ENCODE results near the gene FEZ2. TPM values are rescaled to one million over a fixed set of nuclear protein-coding genes. Genes with fewer than 3 reads are reported as not detected.
A peak's percentile ranks its signal among the peaks of the same experiment; 100 is the strongest.

The FEZ2 gene
- total RNA-seq, 1 experiment from 2014 or later, result 52.6 TPM

DNA sequence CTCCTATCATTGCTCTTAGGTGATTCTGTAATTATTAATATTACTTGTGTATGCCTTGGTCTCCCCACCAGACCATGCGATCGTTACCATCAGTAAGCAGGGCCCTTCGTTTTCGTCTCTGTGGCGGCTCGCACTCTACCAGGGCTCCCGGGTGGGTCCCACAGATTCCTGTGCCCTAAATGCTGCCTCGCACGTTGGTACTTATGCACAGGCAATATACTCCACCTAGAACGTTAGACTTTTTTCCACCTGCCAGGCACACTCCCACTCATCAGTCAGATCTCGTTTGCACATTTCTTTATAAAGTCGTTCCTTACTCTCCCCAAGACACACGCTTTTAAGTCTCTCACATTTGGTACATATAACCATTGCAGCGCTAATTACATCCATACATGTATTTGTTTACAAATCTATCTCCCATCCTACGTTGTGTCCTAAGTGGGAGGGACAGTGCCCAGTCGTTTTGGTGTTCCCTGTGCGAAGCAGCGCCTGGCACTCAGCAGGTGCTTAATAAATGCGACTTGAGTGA is 901 bp downstream of the FEZ2 start:
- Histone ChIP-seq H3K9ac (ENCODE audit: low read length) (peak overlapping the region; percentile 79), H3K27ac (ENCODE audit: low read length) (peak overlapping the region; percentile 43), H2AFZ (ENCODE audit: low read length) (peak overlapping the region; percentile 86), H3K4me2 (ENCODE audit: low read length) (peak overlapping the region; percentile 78), H3K9me2 (replicated peaks; ENCODE audit: low read length) (no peaks in the 10 kb centered on the region), H3K36me3 (ENCODE audit: low read depth, low read length) (peaks cover 7% of the 10 kb centered on the region), H3K9me3 (ENCODE audit: low read length) (no peaks in the 10 kb centered on the region), H3K27me3 (ENCODE audit: low read length) (no peaks in the 10 kb centered on the region), H3K4me1 (ENCODE audit: insufficient read depth, low read length) (peaks cover 20% of the 10 kb centered on the region), H3F3A (ENCODE audit: low read length, unreplicated experiment) (no peaks in the 10 kb centered on the region), H4K20me1 (ENCODE audit: low read length) (no peaks in the 10 kb centered on the region), H3K4me3 (ENCODE audit: low read length) (peak overlapping the region; percentile 89), H3K79me2 (ENCODE audit: low read length) (peaks cover 50% of the 10 kb centered on the region)
- DNase-seq (no peak), ATAC-seq (no peak)
- intact Hi-C loops (cut with micrococcal nuclease), result loop anchor here (1.0 to 5.0 kb wide), 2 partner anchors 29 to 65 kb away; no protein-coding TSS in a partner anchor
- TSS peak; percentile 71 for BruUV-seq (replicated peaks)
- ChIA-PET CTCF (no interaction called here), POLR2A (ENCODE audit: unreplicated experiment) (interaction anchor here (0.8 kb wide), 1 partner anchor 35 kb away, joined by 3 read pairs; no protein-coding TSS in a partner anchor)
- TF ChIP-seq EZH2 (IDR thresholded peaks at IDR 0.05; ENCODE audit: low read length, unreplicated experiment) (no peak), EZH2phosphoT487 (IDR thresholded peaks at IDR 0.05; ENCODE audit: borderline replicate concordance, low read length) (no peak), CTCF (conservative IDR thresholded peaks at IDR 0.05; ENCODE audit: low read depth, low read length) (no peak)

- Histone ChIP-seq H3K4me1 (ENCODE audit: insufficient read depth, low read length) (peaks cover 20% of the 10 kb centered on the region), H3K4me3 (ENCODE audit: low read length) (peak overlapping the region; percentile 89), H3F3A (ENCODE audit: low read length, unreplicated experiment) (no peaks in the 10 kb centered on the region), H3K9ac (ENCODE audit: low read length) (no peak overlapping the region), H3K27ac (ENCODE audit: low read length) (no peak overlapping the region), H3K27me3 (ENCODE audit: low read length) (no peaks in the 10 kb centered on the region), H3K79me2 (ENCODE audit: low read length) (peaks cover 56% of the 10 kb centered on the region), H3K36me3 (ENCODE audit: low read depth, low read length) (peaks cover 7% of the 10 kb centered on the region), H3K9me3 (ENCODE audit: low read length) (no peaks in the 10 kb centered on the region), H4K20me1 (ENCODE audit: low read length) (no peaks in the 10 kb centered on the region), H3K4me2 (ENCODE audit: low read length) (peak overlapping the region; percentile 78), H2AFZ (ENCODE audit: low read length) (no peak overlapping the region), H3K9me2 (replicated peaks; ENCODE audit: low read length) (no peaks in the 10 kb centered on the region)
- intact Hi-C loops (cut with micrococcal nuclease), result loop anchor here (5.0 kb wide), 1 partner anchor 66 kb away; no protein-coding TSS in a partner anchor
- CTCF ChIA-PET, result no interaction called here
- no peak for DNase-seq
- BruUV-seq (replicated peaks), result no TSS peak
- ATAC-seq, result no peak
- TF ChIP-seq CTCF (conservative IDR thresholded peaks at IDR 0.05; ENCODE audit: low read depth, low read length), result no peak
- no peak for TF ChIP-seq EZH2 (IDR thresholded peaks at IDR 0.05; ENCODE audit: low read length, unreplicated experiment)
- TF ChIP-seq EZH2phosphoT487 (IDR thresholded peaks at IDR 0.05; ENCODE audit: borderline replicate concordance, low read length), result no peak
- POLR2A ChIA-PET (ENCODE audit: unreplicated experiment), result no interaction called here
Observed at GRCh38 chr2:36596397-36596796, 1.6 kb downstream of the FEZ2 start.

DNA sequence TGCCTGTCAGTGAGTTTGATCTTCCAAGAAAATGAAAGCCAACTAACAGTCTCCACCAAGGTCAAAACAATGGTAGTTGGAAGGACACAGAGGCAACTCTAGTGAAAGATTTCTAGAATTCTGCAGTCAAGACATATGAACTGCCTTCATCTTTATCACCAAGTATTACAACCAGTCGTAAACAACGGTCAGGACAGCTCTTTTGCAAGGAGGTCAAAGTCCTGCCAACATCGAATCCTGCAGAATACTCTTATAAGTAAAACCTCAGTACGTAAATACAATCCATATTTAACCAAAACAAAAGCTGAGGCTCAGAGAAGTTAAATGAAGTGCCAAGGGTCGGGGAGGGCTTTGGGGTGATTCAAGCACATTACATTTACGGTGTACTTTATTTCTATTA is 3.1 kb downstream of the FEZ2 start:
- Histone ChIP-seq H3K4me3 (ENCODE audit: low read length) (no peak overlapping the region), H2AFZ (ENCODE audit: low read length) (no peak overlapping the region), H3K36me3 (ENCODE audit: low read depth, low read length) (peaks cover 9% of the 10 kb centered on the region), H3K4me1 (ENCODE audit: insufficient read depth, low read length) (peaks cover 20% of the 10 kb centered on the region), H3K4me2 (ENCODE audit: low read length) (no peak overlapping the region), H3F3A (ENCODE audit: low read length, unreplicated experiment) (no peaks in the 10 kb centered on the region), H3K9me3 (ENCODE audit: low read length) (no peaks in the 10 kb centered on the region), H3K79me2 (ENCODE audit: low read length) (peaks cover 72% of the 10 kb centered on the region), H3K9me2 (replicated peaks; ENCODE audit: low read length) (no peaks in the 10 kb centered on the region), H3K27me3 (ENCODE audit: low read length) (no peaks in the 10 kb centered on the region), H4K20me1 (ENCODE audit: low read length) (no peaks in the 10 kb centered on the region), H3K27ac (ENCODE audit: low read length) (no peak overlapping the region), H3K9ac (ENCODE audit: low read length) (no peak overlapping the region)
- TF ChIP-seq EZH2 (IDR thresholded peaks at IDR 0.05; ENCODE audit: low read length, unreplicated experiment) (no peak), CTCF (conservative IDR thresholded peaks at IDR 0.05; ENCODE audit: low read depth, low read length) (no peak), EZH2phosphoT487 (IDR thresholded peaks at IDR 0.05; ENCODE audit: borderline replicate concordance, low read length) (no peak)
- ChIA-PET POLR2A (ENCODE audit: unreplicated experiment) (no interaction called here), CTCF (no interaction called here)
- ATAC-seq, result no peak
- BruUV-seq (replicated peaks), result no TSS peak
- no peak for DNase-seq
- intact Hi-C loops (cut with micrococcal nuclease), result loop anchor here (5.0 kb wide), 1 partner anchor 67 kb away; no protein-coding TSS in a partner anchor
